Activated CD4-positive, alpha-beta T cell treated with anti-CD3 and anti-CD28 coated beads, Interleukin-2, amount 10 ng/mL, durations not matched to agents 7 days and 5 days (primary cell): ENCODE data around the gene MYG1. TPM values are rescaled to one million over a fixed set of nuclear protein-coding genes. Genes with fewer than 3 reads are reported as not detected.
"Not testable (repeated sequence)": the region's sequence is repeated elsewhere in the genome, so short reads cannot be mapped to it uniquely, and the experiment has no call there.

Source experiments
- CTCF ChIA-PET: fragments of 350-600 bp; sonication (Branson Sonifier 250); formaldehyde crosslinking; loops from one replicate; lab custom pipeline; 2021; ENCODE audit warnings: antibody characterized with exemption; lab: Charles Lee
- POLR2A ChIA-PET: fragments of 350-600 bp; sonication (Branson Sonifier 250); formaldehyde crosslinking; loops from one replicate; lab custom pipeline; 2021; ENCODE audit warnings: antibody characterized with exemption; lab: Charles Lee
- DNase-seq: peaks from one replicate; pipeline ENCODE4 v3.0.0-alpha.2; 2020
- H3K27ac Mint-ChIP-seq: one replicate; pipeline ENCODE4 v1.8.0; 2021; ENCODE audit warnings: mild to moderate bottlenecking, moderate library complexity, mixed read lengths
- H3K27me3 Mint-ChIP-seq: one replicate; pipeline ENCODE4 v1.8.0; 2021; ENCODE audit warnings: mixed read lengths
- H3K36me3 Mint-ChIP-seq: one replicate; pipeline ENCODE4 v1.8.0; 2021; ENCODE audit warnings: low read depth, mixed read lengths
- H3K4me1 Mint-ChIP-seq: one replicate; pipeline ENCODE4 v1.8.0; 2021; ENCODE audit warnings: mixed read lengths
- H3K4me3 Mint-ChIP-seq: one replicate; pipeline ENCODE4 v1.8.0; 2021; ENCODE audit warnings: mild to moderate bottlenecking, moderate library complexity, mixed read lengths
- H3K9me3 Mint-ChIP-seq: one replicate; pipeline ENCODE4 v1.8.0; 2021; ENCODE audit warnings: mixed read lengths
- total RNA-seq, 2 experiments: library from RNA; stranded (reverse); gene quantifications; one replicate each; pipeline ENCODE4 v1.2.3, GENCODE V29; 2021

MYG1 gene
- total RNA-seq, 2 experiments from 2014 or later: 47.9 to 56.4 TPM

DNA sequence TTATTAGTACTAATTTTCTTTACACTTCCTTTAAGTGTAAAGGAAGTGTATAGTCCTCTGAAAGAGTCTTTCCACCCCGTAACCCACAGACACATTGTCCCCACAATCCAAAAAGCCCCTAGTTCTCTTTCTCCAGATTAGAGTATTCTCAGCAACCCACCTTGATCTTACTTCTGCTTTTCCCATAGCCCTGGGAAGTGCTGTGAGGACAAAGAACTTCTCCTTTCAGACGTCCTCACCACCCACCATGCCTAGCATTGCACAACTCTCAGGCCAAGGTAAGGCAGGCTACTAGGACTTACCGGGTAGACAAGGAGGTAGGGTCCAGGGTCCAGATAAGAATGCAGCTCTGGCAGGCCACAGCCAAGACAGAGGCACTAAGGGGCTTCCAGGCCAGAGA lies 14.5 kb downstream of the MYG1 start:
- CTCF ChIA-PET: interaction anchor here (0.8 kb wide), 1 partner anchor 12 kb away, joined by 4 read pairs; no protein-coding TSS in a partner anchor
- DNase-seq: no peak
- H3K9me3 Mint-ChIP-seq: no peaks in the 10 kb centered on the region
- H3K4me1 Mint-ChIP-seq: peaks cover 6% of the 10 kb centered on the region
- POLR2A ChIA-PET: no interaction called here
- H3K27me3 Mint-ChIP-seq: no peaks in the 10 kb centered on the region
- H3K36me3 Mint-ChIP-seq: peaks cover 37% of the 10 kb centered on the region
- H3K4me3 Mint-ChIP-seq: no peak overlapping the region
- peak overlapping the region; percentile 27 for H3K27ac Mint-ChIP-seq

DNA sequence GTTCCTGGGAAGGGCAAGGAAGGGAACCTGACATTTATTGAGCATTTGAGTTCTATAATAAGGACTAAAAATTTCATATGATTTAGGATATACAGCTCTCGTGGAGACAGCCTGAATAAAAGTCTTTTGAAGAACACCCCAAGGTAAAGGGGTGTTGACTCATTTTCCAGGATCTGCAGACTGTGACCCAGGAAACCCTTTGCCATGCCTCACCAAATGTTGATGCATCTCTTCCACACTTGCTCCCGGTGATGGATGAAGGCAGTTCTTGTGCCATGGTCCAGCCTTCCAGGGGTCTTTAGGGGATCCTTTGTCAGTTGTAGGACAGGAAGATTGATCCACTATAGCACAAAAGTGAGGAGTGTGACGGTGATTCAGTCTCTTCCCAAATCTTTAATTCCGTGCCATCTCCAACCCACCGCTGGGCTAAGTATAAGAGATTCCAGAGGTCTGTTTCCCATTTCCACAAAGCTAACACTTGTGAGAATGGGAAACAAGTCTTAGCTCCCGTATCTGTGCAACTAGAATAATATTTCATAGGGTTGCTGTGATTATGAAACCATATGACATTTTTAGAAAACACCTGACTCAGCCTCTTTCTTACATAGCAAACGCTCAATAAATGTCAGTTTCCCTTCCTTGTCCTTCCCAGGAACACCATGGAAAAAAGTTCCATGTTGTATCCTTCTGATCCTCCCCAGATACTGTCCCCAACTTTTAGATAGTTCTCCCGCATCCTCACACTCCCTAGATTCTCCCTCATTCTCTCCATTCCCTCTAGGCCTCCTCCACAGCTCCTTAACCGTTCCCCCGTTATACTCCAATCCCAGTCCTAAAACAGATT lies 21.1 kb downstream of the MYG1 start:
- H3K4me1 Mint-ChIP-seq: peaks cover 46% of the 10 kb centered on the region
- POLR2A ChIA-PET: interaction anchor here (0.7 to 1.6 kb wide), 6 partner anchors 22 to 315 kb away, joined by 3 to 8 read pairs (median 4); partner anchors contain the start of genes PFDN5 and SP1
- CTCF ChIA-PET: interaction anchor here (0.5 to 7.1 kb wide), 79 partner anchors 8 to 1252 kb away, joined by 3 to 94 read pairs (median 4); partner anchors contain the start of genes AMHR2, ATP5MC2, ESPL1 and ITGB7
- no peak for DNase-seq
- H3K9me3 Mint-ChIP-seq: no peaks in the 10 kb centered on the region
- H3K4me3 Mint-ChIP-seq: peak overlapping the region; percentile 85
- H3K27ac Mint-ChIP-seq: peak overlapping the region; percentile 93
- no peaks in the 10 kb centered on the region for H3K27me3 Mint-ChIP-seq
- peaks cover 14% of the 10 kb centered on the region for H3K36me3 Mint-ChIP-seq

DNA sequence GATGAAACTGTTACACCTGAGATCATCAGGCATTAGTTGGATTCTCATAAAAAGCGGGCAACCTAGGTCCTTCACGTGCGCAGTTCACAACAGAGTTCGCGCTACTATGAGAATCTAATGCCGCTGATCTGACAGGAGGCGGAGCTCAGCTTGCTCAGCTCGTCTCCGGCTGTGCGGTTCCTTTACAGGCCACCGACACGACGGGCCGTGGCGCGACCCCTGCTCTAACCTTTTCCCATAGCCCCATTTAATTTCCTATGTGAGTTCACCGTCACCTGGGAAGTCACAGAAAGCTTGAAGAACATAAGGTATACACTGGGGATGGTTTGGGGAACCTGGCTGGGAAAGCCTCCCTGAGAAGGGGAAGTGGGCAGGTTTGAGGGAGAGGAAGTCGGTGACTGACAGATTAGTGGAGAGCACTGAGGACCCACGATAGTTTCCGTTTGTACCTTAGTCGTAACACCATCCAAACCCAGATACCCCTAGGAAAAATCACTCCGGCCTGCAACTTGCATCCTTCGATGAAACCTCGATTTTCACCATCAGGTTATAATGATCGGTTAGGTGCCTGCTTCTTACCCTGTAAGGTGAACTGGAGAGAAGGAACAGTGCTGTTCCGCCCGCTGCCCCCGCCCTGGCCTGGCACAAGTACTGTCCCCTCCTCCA lies 24.8 kb downstream of the MYG1 start:
- peak; percentile 72 for DNase-seq
- Mint-ChIP-seq H3K27me3 (peaks cover 9% of the 10 kb centered on the region), H3K9me3 (no peaks in the 10 kb centered on the region), H3K4me3 (peak overlapping the region; percentile 78), H3K36me3 (no peaks in the 10 kb centered on the region), H3K27ac (peak overlapping the region; percentile 99), H3K4me1 (peaks cover 49% of the 10 kb centered on the region)
- POLR2A ChIA-PET: interaction anchor here (0.8 to 1.4 kb wide), 2 partner anchors 24 to 177 kb away, joined by 3 to 4 read pairs; partner anchors contain the start of gene TARBP2
- CTCF ChIA-PET: interaction anchor here (0.5 to 7.1 kb wide), 14 partner anchors 14 to 177 kb away, joined by 3 to 94 read pairs (median 5); partner anchors contain the start of genes ITGB7, MYG1 and TARBP2

DNA sequence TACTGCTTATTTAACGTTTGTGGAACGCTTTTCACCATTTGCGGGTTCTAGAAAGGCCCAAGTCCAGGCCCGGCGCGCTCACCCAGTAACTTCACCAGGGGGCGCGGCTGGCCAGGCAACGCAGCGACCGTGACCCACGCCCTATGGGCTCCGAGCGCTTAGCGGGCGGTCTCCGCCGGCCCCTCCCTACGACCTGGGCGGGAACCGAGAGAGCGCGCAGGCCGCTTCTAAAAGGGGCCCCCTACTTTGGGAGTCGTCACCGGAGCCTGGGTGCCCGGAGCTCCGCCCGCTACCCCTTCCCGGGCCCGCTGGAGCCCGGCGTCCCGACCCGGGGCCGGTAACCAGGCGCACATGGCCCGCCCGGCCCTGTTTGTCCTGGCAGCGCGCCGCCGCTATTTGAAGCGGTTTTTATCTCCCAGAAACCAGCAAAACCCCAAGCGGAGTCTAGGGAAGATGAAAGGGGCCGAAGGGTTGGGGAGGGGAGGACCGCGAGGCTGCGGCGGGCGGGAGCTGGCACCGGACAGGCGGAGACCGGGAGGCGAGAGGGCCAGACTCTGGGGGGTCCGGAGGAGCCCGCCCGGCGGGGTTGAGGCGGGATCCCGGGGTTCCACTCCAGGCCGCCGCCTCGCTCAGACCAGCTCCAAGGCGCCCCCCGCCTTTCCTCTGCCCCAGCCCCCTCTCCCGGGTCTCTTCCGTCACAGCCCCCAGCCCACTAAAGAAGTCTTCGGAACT lies 25.4 kb downstream of the MYG1 start:
- no peaks in the 10 kb centered on the region for H3K9me3 Mint-ChIP-seq
- H3K27me3 Mint-ChIP-seq: peaks cover 10% of the 10 kb centered on the region
- peak overlapping the region; percentile 78 for H3K4me3 Mint-ChIP-seq
- no peaks in the 10 kb centered on the region for H3K36me3 Mint-ChIP-seq
- POLR2A ChIA-PET: interaction anchor here (1.4 kb wide), 1 partner anchor 177 kb away, joined by 4 read pairs; the partner anchor contains the start of gene TARBP2
- CTCF ChIA-PET: interaction anchor here (0.5 to 7.1 kb wide), 12 partner anchors 9 to 383 kb away, joined by 3 to 94 read pairs (median 4); partner anchors contain the start of genes ITGB7 and MYG1
- peak; percentile 88 for DNase-seq
- peak overlapping the region; percentile 99 for H3K27ac Mint-ChIP-seq
- peaks cover 47% of the 10 kb centered on the region for H3K4me1 Mint-ChIP-seq

DNA sequence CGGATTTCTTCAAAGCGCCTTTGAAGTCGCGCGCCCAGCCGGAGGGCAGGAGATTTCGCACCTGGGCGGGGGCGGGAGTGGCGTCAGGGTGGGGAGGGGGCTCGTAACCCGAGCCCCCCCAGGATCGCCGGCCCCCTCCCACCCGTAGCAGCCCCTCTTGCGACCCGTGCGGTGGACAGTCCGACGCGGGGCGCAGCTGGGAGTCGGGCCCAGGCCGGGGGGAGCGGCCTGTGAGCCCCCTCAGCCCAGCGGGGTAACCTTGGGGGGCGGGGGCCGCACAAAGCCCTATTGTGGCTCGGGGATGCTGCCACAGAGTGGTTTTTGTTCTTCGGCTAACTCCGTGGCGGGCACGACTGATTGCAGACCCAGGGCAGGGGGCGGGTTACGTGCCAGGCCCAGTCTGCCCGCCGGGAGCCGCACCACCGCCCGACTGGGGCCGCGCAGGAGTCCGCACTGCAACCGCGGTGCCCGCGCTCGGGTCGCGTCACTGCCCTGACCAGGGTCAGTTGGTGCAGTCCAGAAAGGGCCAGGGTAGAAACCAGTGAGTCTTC lies 26.1 kb downstream of the MYG1 start:
- Mint-ChIP-seq H3K27me3 (peaks cover 13% of the 10 kb centered on the region), H3K4me3 (peak overlapping the region; percentile 78), H3K36me3 (no peaks in the 10 kb centered on the region), H3K4me1 (peaks cover 40% of the 10 kb centered on the region), H3K27ac (peak overlapping the region; percentile 84), H3K9me3 (no peaks in the 10 kb centered on the region)
- POLR2A ChIA-PET: no interaction called here
- DNase-seq: peak; percentile 26
- CTCF ChIA-PET: interaction anchor here (0.5 to 2.6 kb wide), 13 partner anchors 8 to 421 kb away, joined by 3 to 13 read pairs (median 4); partner anchors contain the start of gene MYG1

DNA sequence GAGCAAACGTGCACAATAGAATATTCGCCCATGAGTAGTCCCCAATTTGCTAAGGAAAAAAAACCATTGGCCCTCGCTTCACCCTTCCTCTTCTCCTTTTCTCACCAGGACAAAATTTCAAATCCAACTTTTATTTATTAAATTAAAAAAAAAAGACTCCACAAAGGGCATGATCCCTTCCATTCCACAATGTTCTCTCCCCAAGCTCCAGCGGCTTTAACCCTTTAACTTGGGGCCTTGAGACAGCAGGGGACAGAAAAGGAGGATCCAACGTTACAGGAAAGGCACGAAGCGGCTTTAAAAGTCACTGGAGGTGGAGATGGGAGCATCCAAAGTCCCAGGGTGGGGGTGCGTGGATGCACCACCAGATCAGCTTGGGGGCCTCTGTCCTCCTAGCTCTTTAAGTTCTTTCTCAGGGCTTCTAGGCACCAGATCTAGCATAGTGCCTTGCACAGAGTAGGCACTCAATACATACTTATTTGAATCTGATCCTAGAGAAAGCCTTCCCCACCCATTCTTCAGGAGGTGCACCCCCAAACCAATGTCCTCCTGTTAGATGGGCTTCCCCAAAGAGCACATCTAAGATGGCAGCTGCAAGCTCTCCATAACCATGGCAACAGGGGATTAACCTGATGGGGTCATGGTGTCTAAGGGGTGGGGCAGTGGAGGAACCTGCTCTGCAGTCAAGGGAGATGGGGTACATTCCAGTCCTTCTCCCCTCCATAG lies 27.1 kb downstream of the MYG1 start:
- Mint-ChIP-seq H3K27ac (peak overlapping the region; percentile 84), H3K9me3 (no peaks in the 10 kb centered on the region), H3K27me3 (peaks cover 16% of the 10 kb centered on the region), H3K4me1 (peaks cover 30% of the 10 kb centered on the region), H3K4me3 (peak overlapping the region; percentile 70), H3K36me3 (no peaks in the 10 kb centered on the region)
- CTCF ChIA-PET: interaction anchor here (0.6 to 3.1 kb wide), 8 partner anchors 8 to 426 kb away, joined by 3 to 11 read pairs (median 4); no protein-coding TSS in a partner anchor
- no peak for DNase-seq
- POLR2A ChIA-PET: no interaction called here

DNA sequence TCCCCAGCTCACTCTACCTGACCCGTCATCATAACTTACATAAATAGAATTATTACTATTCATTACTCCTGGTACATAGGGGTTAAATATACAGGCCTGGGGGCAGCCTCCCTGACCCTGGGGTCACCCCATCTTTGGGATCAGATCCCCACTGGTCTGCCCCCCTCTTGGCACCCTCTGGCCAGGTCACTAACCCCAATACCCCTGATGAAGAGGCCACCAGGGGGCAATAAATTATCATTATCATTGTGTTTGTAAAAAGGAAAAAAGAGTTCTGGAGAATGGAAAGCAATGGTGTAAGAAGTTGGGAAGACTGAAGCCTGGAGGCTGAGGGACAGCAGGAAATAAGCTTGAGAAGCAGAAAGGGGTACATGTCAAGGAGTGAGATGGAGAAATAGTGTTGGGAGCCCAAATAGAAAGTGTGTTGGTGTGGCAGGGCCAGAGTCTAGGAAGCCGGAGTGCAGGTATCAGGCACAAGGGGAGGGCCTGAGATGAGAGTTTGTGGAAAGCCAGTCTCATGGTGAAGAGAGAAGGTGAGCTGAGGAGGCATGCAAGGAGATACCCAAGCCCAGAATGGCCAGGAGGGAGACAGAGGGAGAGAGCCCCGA lies 28.0 kb downstream of the MYG1 start:
- POLR2A ChIA-PET: no interaction called here
- Mint-ChIP-seq H3K27ac (no peak overlapping the region), H3K4me1 (peaks cover 27% of the 10 kb centered on the region), H3K9me3 (no peaks in the 10 kb centered on the region), H3K4me3 (no peak overlapping the region), H3K27me3 (peaks cover 24% of the 10 kb centered on the region), H3K36me3 (no peaks in the 10 kb centered on the region)
- CTCF ChIA-PET: interaction anchor here (0.8 to 3.1 kb wide), 7 partner anchors 8 to 94 kb away, joined by 3 to 11 read pairs (median 6); no protein-coding TSS in a partner anchor
- DNase-seq: no peak

DNA sequence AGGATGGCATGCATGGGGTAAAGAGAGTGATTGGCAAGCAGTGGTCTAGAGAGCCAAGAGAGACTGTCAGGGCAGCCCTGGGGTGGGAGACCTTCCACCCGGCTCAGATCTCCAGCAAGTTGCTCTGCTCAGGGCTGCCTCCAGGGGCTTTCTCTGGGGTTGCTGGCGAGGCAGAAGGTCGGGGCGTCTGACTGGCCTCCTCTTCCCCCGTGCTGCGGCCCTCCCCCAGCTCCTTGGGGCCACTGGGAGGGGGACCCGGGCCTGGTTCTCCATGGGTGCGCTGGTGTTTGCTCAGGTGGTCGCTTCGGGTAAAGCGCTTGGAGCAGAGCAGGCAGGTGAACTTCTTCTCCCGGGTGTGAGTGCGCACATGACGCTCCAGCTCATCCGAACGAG lies 28.5 kb downstream of the MYG1 start:
- H3K27me3 Mint-ChIP-seq: peaks cover 24% of the 10 kb centered on the region
- no peak for DNase-seq
- CTCF ChIA-PET: interaction anchor here (0.8 to 3.1 kb wide), 6 partner anchors 7 to 93 kb away, joined by 3 to 11 read pairs (median 7); no protein-coding TSS in a partner anchor

DNA sequence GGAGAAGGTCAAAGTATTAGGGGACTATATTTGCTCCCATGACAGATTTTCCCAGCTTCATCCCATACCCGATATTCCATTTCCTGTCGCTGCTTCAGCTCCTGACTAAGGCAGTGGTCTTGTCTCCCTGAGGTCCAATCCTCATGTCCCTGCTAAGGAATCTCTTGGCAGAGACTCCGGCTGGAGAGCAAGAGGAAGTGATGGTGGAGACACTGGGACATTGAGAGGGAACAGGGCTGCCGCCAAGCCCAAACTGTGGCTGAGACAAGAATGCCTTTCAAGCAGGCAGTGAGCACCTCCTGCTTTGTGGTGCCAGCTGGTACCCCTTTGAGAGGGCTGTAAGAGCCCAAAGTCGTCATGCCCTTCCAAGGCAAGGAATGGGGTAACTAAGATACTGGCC lies 31.2 kb downstream of the MYG1 start:
- Mint-ChIP-seq H3K4me3 (no peak overlapping the region), H3K4me1 (peaks cover 12% of the 10 kb centered on the region), H3K27me3 (peaks cover 35% of the 10 kb centered on the region), H3K27ac (no peak overlapping the region), H3K36me3 (no peaks in the 10 kb centered on the region), H3K9me3 (no peaks in the 10 kb centered on the region)
- ChIA-PET POLR2A (no interaction called here), CTCF (interaction anchor here (0.8 to 1.8 kb wide), 5 partner anchors 8 to 49 kb away, joined by 3 to 8 read pairs (median 3); partner anchors contain the start of gene AAAS)
- no peak for DNase-seq

More for the DNA sequence above, 28.5 kb downstream of the MYG1 start:
- H3K4me3 Mint-ChIP-seq: no peak overlapping the region
- peaks cover 23% of the 10 kb centered on the region for H3K4me1 Mint-ChIP-seq
- no peaks in the 10 kb centered on the region for H3K36me3 Mint-ChIP-seq
- H3K9me3 Mint-ChIP-seq: no peaks in the 10 kb centered on the region
- POLR2A ChIA-PET: no interaction called here
- H3K27ac Mint-ChIP-seq: no peak overlapping the region

DNA sequence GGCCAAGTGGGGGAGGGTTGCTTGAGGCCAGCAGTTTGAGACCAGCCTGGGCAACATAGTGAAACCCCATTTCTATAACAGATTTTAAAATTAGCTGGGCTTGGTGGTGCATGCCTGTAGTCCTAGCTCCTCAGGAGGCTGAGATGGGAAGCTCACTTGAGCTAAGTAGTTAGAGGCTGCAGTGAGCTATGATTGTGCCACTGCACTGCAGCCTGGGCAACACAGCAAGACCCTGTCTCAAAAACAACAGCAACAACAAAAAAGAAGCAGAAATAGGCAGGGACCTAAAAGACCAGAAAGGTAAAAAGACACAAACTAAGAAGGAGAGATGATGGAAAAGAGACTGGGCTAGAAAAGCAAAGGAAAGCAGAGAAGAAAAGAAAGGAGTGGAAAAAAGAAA lies 32.8 kb downstream of the MYG1 start:
- H3K4me3 Mint-ChIP-seq, DNase-seq, H3K36me3 Mint-ChIP-seq, H3K9me3 Mint-ChIP-seq, POLR2A ChIA-PET: not testable (repeated sequence)
- CTCF ChIA-PET: interaction anchor here (0.9 to 4.8 kb wide), 4 partner anchors 11 to 13 kb away, joined by 3 to 20 read pairs (median 4); no protein-coding TSS in a partner anchor
- peaks cover 10% of the 10 kb centered on the region for H3K4me1 Mint-ChIP-seq
- peak overlapping the region; percentile 54 for H3K27ac Mint-ChIP-seq
- H3K27me3 Mint-ChIP-seq: peaks cover 49% of the 10 kb centered on the region

DNA sequence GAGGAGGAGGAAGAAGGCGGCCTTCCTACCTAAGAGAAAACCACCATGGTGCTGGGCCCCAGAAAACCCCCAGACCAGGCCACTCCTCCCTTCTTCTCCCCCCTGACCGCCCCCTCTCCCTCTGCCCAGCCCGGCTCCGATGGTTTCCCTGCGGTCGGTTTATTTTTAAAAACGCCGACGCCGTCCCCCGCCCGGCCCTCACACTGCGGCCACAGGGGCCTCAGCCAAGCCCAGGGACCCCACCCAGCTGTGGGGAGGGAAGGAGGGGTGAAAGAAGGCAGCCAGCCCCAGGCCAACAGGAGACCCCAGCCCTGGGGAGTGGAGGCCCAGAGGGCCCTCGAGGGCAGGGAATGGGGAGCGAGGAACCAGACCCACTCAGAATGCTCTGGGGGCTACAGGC lies 33.2 kb downstream of the MYG1 start:
- CTCF ChIA-PET: interaction anchor here (0.9 to 4.8 kb wide), 4 partner anchors 7 to 13 kb away, joined by 4 to 20 read pairs (median 4); no protein-coding TSS in a partner anchor
- no peak overlapping the region for H3K27ac Mint-ChIP-seq

More for the DNA sequence above, 33.2 kb downstream of the MYG1 start:
- DNase-seq: no peak
- Mint-ChIP-seq H3K4me3 (no peak overlapping the region), H3K36me3 (no peaks in the 10 kb centered on the region), H3K9me3 (no peaks in the 10 kb centered on the region), H3K4me1 (peaks cover 10% of the 10 kb centered on the region), H3K27me3 (peaks cover 49% of the 10 kb centered on the region)
- POLR2A ChIA-PET: no interaction called here
